ENCODE results near the gene NME7.

Gene NME7

GRCh38 chr1:169236143-169236542, 131.5 kb downstream of the NME7 start:
- no peaks in the 10 kb centered on the region for H4K20me1 ChIP-seq (ENCODE audit: insufficient read depth, low read length)
- H3K4me1 ChIP-seq (ENCODE audit: low read length) = peaks cover 9% of the 10 kb centered on the region
- no peaks in the 10 kb centered on the region for H3K27me3 ChIP-seq (ENCODE audit: low read depth, low read length)
- no peaks in the 10 kb centered on the region for H3K9me3 ChIP-seq (ENCODE audit: insufficient read depth, low read length)
- no peak overlapping the region for H3K9ac ChIP-seq (ENCODE audit: low read length)
- no peak overlapping the region for H3K27ac ChIP-seq (ENCODE audit: low read length)
- H3K79me2 ChIP-seq (ENCODE audit: low read length) = no peaks in the 10 kb centered on the region
- no peak overlapping the region for H2AFZ ChIP-seq (ENCODE audit: low read depth, low read length)
- no peak overlapping the region for H3K4me3 ChIP-seq (ENCODE audit: low read length)
- H3K36me3 ChIP-seq (replicated peaks; ENCODE audit: low read depth, low read length) = no peaks in the 10 kb centered on the region
- TF ChIP-seq EZH2phosphoT487 (IDR thresholded peaks at IDR 0.05; ENCODE audit: low read depth) = no peak
- TF ChIP-seq CTCF (IDR thresholded peaks at IDR 0.05; ENCODE audit: low read depth, low read length) = no peak
- H3K4me2 ChIP-seq (ENCODE audit: low read length) = no peak overlapping the region

- no peak overlapping the region for H3K9ac ChIP-seq (ENCODE audit: low read length)
- H2AFZ ChIP-seq (ENCODE audit: low read depth, low read length) = no peak overlapping the region
- H3K9me3 ChIP-seq (ENCODE audit: insufficient read depth, low read length) = no peaks in the 10 kb centered on the region
- no peak overlapping the region for H3K27ac ChIP-seq (ENCODE audit: low read length)
- TF ChIP-seq CTCF (IDR thresholded peaks at IDR 0.05; ENCODE audit: low read depth, low read length) = no peak
- TF ChIP-seq EZH2phosphoT487 (IDR thresholded peaks at IDR 0.05; ENCODE audit: low read depth) = no peak
- peaks cover 5% of the 10 kb centered on the region for H3K4me1 ChIP-seq (ENCODE audit: low read length)
- H3K27me3 ChIP-seq (ENCODE audit: low read depth, low read length) = no peaks in the 10 kb centered on the region
- H3K4me3 ChIP-seq (ENCODE audit: low read length) = no peak overlapping the region
- H3K79me2 ChIP-seq (ENCODE audit: low read length) = no peaks in the 10 kb centered on the region
- H4K20me1 ChIP-seq (ENCODE audit: insufficient read depth, low read length) = no peaks in the 10 kb centered on the region
- H3K4me2 ChIP-seq (ENCODE audit: low read length) = no peak overlapping the region
- no peaks in the 10 kb centered on the region for H3K36me3 ChIP-seq (replicated peaks; ENCODE audit: low read depth, low read length)
Measured at GRCh38 chr1:169235568-169235967, 132.0 kb downstream of the NME7 start.

- no peaks in the 10 kb centered on the region for H3K9me3 ChIP-seq (ENCODE audit: insufficient read depth, low read length)
- no peaks in the 10 kb centered on the region for H3K4me1 ChIP-seq (ENCODE audit: low read length)
- no peak overlapping the region for H3K27ac ChIP-seq (ENCODE audit: low read length)
- no peak overlapping the region for H3K4me3 ChIP-seq (ENCODE audit: low read length)
- TF ChIP-seq CTCF (IDR thresholded peaks at IDR 0.05; ENCODE audit: low read depth, low read length) (no peak), EZH2phosphoT487 (IDR thresholded peaks at IDR 0.05; ENCODE audit: low read depth) (no peak)
- no peak overlapping the region for H2AFZ ChIP-seq (ENCODE audit: low read depth, low read length)
- H3K79me2 ChIP-seq (ENCODE audit: low read length) = no peaks in the 10 kb centered on the region
- no peak overlapping the region for H3K9ac ChIP-seq (ENCODE audit: low read length)
- H3K36me3 ChIP-seq (replicated peaks; ENCODE audit: low read depth, low read length) = no peaks in the 10 kb centered on the region
- H3K27me3 ChIP-seq (ENCODE audit: low read depth, low read length) = no peaks in the 10 kb centered on the region
- H4K20me1 ChIP-seq (ENCODE audit: insufficient read depth, low read length) = no peaks in the 10 kb centered on the region
- no peak overlapping the region for H3K4me2 ChIP-seq (ENCODE audit: low read length)
Measured at GRCh38 chr1:169234780-169235179, 132.8 kb downstream of the NME7 start.

GRCh38 chr1:169217636-169218035, 150.0 kb downstream of the NME7 start:
- H3K79me2 ChIP-seq (ENCODE audit: low read length) = no peaks in the 10 kb centered on the region
- H4K20me1 ChIP-seq (ENCODE audit: insufficient read depth, low read length) = no peaks in the 10 kb centered on the region
- no peaks in the 10 kb centered on the region for H3K36me3 ChIP-seq (replicated peaks; ENCODE audit: low read depth, low read length)
- no peaks in the 10 kb centered on the region for H3K9me3 ChIP-seq (ENCODE audit: insufficient read depth, low read length)
- H3K4me1 ChIP-seq (ENCODE audit: low read length) = peaks cover 7% of the 10 kb centered on the region; the same call in 1 of the 2 replicates
- TF ChIP-seq EZH2phosphoT487 (IDR thresholded peaks at IDR 0.05; ENCODE audit: low read depth) = no peak
- no peak for TF ChIP-seq CTCF (IDR thresholded peaks at IDR 0.05; ENCODE audit: low read depth, low read length)
- no peak overlapping the region for H3K9ac ChIP-seq (ENCODE audit: low read length)
- H3K27me3 ChIP-seq (ENCODE audit: low read depth, low read length) = no peaks in the 10 kb centered on the region
- no peak overlapping the region for H3K4me2 ChIP-seq (ENCODE audit: low read length)
- no peak overlapping the region for H2AFZ ChIP-seq (ENCODE audit: low read depth, low read length)
- no peak overlapping the region for H3K27ac ChIP-seq (ENCODE audit: low read length)
- H3K4me3 ChIP-seq (ENCODE audit: low read length) = no peak overlapping the region

Measured in OCI-LY3 (cell line).